ENCODE data around the gene TMCC1.

Gene TMCC1

DNA sequence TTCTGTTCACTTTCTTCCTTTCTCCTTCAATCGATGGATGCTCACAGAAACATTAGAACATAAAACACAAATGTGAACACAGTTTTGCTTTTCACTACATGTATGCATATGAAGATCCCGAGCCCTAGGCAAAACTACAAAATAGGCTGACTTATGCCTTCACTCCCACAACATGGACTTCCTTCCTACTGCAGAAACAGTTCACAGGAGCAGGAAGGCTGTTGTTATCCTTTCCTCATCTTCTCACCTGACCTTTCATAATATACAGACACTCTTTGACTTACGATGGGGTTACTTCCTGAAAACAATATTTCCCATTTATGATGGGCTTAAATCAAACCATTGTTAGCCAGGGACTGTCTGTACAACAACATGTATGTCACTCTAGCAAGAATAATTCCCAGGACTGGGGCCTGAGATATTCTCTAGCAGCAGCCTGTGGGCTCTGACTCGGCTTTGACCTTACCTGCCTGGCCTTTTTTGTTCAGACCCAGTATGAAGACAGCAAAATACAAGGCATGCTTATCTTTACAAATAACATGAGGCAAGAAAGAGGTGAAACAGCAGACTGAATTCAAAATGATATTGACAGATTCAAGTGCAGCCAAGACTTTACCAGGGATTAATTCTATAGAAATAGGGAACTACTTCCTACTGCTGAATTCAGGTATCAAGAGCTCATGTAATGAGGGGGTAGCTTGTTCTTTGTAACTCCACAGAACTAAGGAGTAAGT lies 235.2 kb downstream of the TMCC1 start:
- in situ Hi-C loops (cut with MboI; ENCODE audit: low sequenced_read_pairs, unreplicated experiment): loop anchor here (10.0 kb wide), 1 partner anchor 247 kb away; no protein-coding TSS in a partner anchor
- DNase-seq (ENCODE audit: low spot score): no peak
- TF ChIP-seq, protein P1, sequence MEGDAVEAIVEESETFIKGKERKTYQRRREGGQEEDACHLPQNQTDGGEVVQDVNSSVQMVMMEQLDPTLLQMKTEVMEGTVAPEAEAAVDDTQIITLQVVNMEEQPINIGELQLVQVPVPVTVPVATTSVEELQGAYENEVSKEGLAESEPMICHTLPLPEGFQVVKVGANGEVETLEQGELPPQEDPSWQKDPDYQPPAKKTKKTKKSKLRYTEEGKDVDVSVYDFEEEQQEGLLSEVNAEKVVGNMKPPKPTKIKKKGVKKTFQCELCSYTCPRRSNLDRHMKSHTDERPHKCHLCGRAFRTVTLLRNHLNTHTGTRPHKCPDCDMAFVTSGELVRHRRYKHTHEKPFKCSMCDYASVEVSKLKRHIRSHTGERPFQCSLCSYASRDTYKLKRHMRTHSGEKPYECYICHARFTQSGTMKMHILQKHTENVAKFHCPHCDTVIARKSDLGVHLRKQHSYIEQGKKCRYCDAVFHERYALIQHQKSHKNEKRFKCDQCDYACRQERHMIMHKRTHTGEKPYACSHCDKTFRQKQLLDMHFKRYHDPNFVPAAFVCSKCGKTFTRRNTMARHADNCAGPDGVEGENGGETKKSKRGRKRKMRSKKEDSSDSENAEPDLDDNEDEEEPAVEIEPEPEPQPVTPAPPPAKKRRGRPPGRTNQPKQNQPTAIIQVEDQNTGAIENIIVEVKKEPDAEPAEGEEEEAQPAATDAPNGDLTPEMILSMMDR (IDR thresholded peaks at IDR 0.05; ENCODE audit: borderline replicate concordance, control extremely low read depth, extremely low read depth, insufficient read depth, missing control alignments): no peak

DNA sequence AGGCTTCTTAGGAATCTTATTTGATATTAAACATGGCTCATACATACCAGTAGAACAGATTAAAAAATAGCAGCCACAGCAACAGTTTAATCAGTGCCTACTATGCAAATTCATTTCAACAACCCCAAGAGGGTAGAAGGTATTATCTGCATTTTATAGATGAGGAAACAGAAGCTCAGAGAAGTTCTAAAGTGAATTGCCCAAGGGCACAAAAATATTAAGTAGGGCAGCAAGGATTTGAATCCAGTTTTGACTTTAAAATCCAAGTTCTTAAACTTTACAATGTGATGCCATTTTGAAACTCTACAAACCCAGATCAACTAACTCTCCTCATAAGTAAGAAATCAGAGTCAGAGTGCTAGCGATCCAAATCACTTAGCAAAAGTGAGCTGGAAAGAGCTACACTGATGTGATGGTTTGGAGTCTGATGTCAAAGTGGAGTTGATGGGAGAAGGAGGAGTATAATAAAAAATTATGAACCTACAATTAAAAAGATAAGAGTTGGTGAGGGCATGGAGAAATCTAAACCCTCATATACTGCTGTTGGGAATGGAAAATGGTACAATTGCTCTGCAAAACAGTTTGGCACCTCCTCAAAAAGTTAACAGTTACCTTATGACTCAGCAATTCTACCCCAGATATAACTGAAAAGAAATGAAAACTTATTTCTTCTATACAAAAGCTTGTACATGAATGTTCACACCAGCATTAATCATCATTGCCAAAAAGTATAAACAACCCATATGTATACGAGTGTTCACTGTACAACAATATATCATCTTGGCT lies 236.1 kb downstream of the TMCC1 start:
- no peak for DNase-seq (ENCODE audit: low spot score)
- in situ Hi-C loops (cut with MboI; ENCODE audit: low sequenced_read_pairs, unreplicated experiment): loop anchor here (10.0 kb wide), 1 partner anchor 247 kb away; no protein-coding TSS in a partner anchor
- TF ChIP-seq, protein P1 (IDR thresholded peaks at IDR 0.05; ENCODE audit: borderline replicate concordance, control extremely low read depth, extremely low read depth, insufficient read depth, missing control alignments): no peak

DNA sequence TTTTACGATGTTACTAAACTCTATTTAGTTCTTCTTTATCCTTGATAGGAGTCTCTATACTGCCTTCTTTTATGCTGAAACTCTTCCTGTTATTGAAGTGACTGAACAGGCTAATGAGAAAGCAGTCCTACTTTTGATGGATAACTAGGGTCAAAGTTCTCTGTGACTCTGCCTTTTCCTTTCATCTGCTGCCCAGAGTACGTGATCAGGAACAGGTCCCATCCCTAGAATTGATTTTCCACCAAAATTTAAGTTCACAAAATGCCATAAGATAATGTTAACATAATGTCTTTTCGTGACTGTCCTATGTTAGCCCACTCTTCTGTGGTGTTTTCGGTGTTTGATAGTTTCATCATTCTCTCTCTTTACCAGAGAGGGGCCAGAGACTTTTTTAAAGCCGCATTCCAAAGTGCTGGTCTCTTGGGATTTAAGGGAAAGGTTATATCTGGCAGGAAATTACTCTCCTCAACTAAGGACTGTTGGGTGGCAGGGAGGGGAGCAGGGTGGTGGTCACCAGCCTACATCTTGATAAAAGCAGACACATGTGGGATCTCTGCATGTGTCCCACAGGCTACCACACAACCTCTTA lies 236.8 kb downstream of the TMCC1 start:
- no peak for DNase-seq (ENCODE audit: low spot score)
- in situ Hi-C loops (cut with MboI; ENCODE audit: low sequenced_read_pairs, unreplicated experiment): loop anchor here (10.0 kb wide), 1 partner anchor 248 kb away; no protein-coding TSS in a partner anchor
- TF ChIP-seq, protein P1 (IDR thresholded peaks at IDR 0.05; ENCODE audit: borderline replicate concordance, control extremely low read depth, extremely low read depth, insufficient read depth, missing control alignments): no peak

DNA sequence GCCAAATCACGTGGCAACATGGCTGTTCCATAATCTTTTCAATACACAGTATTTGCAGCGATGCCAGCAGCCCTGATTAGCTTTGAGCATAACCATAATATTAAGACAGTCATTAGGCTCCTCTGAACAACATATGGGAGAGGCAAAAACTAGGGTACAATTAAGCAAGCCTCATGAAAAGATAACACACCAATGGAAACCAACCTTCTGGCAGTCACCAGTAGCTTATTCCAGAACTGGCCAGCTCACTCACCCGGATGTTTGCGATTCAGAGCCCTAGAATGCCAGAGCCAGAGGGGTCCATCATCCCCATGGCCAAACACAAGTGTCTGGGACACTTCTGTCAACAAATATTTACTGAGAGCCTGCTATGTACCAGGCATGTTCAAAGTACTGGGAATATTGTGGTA lies 238.2 kb downstream of the TMCC1 start:
- in situ Hi-C loops (cut with MboI; ENCODE audit: low sequenced_read_pairs, unreplicated experiment): loop anchor here (10.0 kb wide), 1 partner anchor 250 kb away; no protein-coding TSS in a partner anchor
- TF ChIP-seq, protein P1 (IDR thresholded peaks at IDR 0.05; ENCODE audit: borderline replicate concordance, control extremely low read depth, extremely low read depth, insufficient read depth, missing control alignments): no peak
- DNase-seq (ENCODE audit: low spot score): no peak

DNA sequence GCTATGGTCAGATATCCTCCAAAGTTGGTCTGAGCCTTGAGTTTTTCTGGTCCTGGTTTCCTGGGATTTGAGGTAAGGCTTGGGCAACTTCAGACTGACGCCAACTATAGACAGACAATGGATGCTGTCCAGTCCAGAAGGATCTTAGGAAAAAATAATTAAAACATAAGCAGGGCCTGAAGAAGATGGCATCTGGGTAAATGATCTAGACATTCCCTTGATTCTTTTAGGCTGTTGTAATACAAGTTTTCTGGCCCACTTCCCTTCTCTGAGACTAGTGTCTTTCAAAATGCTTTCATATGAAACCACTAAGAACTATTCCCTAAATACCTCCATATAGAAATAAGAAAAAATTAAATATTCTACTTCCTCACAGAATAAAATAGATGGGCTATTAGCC lies 239.4 kb downstream of the TMCC1 start:
- in situ Hi-C loops (cut with MboI; ENCODE audit: low sequenced_read_pairs, unreplicated experiment): loop anchor here (5.0 to 10.0 kb wide), 2 partner anchors 168 to 251 kb away; no protein-coding TSS in a partner anchor
- TF ChIP-seq, protein P1 (IDR thresholded peaks at IDR 0.05; ENCODE audit: borderline replicate concordance, control extremely low read depth, extremely low read depth, insufficient read depth, missing control alignments): no peak
- no peak for DNase-seq (ENCODE audit: low spot score)

DNA sequence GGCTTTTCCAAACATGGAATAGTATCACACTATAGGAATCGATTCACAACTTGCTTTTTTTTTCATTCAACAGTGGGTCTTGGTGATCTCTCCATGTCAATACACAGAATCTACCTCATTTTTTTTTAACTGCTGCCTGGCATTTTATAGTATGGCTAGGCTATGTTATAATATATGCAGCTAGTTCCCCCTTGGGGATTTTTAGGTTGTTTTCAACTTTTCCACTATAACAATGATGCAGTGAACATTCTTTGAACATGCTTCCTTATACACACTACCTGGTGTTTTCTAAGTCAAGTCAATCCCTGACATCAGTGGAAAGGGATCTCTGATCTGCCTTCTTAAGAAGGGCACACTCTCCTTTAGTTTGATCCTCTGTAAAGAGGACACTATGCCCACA lies 240.5 kb downstream of the TMCC1 start:
- DNase-seq (ENCODE audit: low spot score): no peak
- TF ChIP-seq, protein P1 (IDR thresholded peaks at IDR 0.05; ENCODE audit: borderline replicate concordance, control extremely low read depth, extremely low read depth, insufficient read depth, missing control alignments): no peak
- in situ Hi-C loops (cut with MboI; ENCODE audit: low sequenced_read_pairs, unreplicated experiment): loop anchor here (5.0 to 10.0 kb wide), 2 partner anchors 169 to 252 kb away; no protein-coding TSS in a partner anchor

Data from GM13976 (cell line).